ENCODE data around the gene DRC7. TPM values are rescaled to one million over a fixed set of nuclear protein-coding genes. Genes with fewer than 3 reads are reported as not detected.

Gene DRC7
- total RNA-seq (2022; extraction: Qiagen RNA extraction), result 0.07 to 0.21 TPM (median 0.08 TPM) in 4 of 5 replicates, not detected in the other

DNA sequence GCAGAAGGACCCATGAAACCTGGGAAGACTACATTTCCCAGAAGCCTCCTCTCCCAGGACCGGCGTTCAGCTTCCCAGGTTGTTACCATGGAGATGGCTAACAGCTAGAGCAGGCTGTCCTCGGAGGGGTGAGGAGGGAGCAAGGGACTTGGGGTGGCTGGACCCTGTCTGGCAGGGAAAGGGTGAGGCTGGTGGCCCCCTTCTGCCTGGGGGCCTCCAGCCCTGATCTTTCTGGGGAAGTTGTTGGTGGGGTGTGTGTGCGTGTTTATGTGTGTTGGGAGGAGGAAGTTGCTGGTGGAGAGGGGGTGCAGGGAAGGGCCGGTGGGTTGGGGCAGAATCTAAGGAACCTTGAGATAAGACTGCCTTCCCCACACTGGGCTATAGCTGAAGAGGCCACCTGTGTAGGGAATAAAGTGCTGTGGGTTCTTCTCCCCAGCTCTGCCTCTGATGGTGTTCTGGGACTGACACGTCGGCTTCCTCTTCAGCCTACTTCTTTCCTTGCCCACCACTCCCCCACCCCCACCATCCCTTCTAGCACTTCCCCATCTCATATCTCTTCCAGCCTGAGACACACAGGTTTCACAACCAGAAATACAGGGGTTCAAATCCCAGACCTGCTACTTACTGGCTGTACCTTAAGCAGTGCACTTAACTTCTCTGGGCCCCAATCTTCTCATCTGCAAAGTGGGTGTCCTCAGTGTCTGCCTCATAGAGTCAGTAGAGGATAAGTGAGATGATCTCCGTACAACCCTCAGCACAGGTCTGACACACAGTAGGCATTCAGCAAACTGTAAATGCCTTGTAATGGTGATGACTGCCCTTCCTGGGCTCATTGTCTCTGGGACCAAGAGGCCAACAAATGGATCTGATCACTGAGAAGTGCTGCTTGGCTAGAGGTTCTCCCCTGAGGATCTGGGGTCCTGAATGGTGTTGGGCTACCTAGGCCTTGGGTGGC is at the start of gene DRC7:
Gene DRC7, plus strand, starts transcription at position 82 of the 955 bp plus-strand sequence. CDS start 3,144 bp downstream, outside the sequence.

DNA sequence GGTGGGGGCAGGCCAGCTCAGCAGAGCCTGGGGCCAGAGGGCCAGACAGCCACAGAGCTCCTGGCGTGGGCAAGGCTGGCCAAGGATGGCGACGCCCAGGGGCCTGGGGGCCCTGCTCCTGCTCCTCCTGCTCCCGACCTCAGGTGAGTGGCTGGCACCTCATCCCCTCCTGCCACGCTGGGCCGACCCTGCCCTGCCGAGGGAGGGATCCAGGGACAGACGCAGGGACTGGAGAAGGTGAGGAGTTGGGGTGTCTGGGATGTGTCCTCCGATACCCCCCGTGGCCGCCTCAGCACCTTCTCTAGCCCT is 26.4 kb upstream of the DRC7 start, which contains the start of gene ADGRG3:
Gene ADGRG3, plus strand, starts transcription at position 44 of the 309 bp plus-strand sequence. Its CDS starts 42 bp downstream, at position 86.

GRCh38 chr16:57735755-57736418 is 41.3 kb downstream of the DRC7 start, which contains the start of gene KATNB1:
Gene KATNB1, plus strand, starts transcription at chr16:57735770. Its CDS starts 1,474 bp downstream, at chr16:57737244.

Other genes with a start within 250 kb of the DRC7 start
- 70.7 to 96.2 TPM (median 72.4 TPM) in 5 replicates for gene CIAPIN1, start 247.4 kb upstream of the DRC7 start, total RNA-seq (2022; extraction: Qiagen RNA extraction)
- gene COQ9, start 247.3 kb upstream of the DRC7 start, total RNA-seq (2022; extraction: Qiagen RNA extraction), result 40.3 to 51.4 TPM (median 49.7 TPM) in 5 replicates
- 105 to 193 TPM (median 108 TPM) in 5 replicates for gene POLR2C, start 232.1 kb upstream of the DRC7 start, total RNA-seq (2022; extraction: Qiagen RNA extraction)
- gene DOK4, start 208.3 kb upstream of the DRC7 start, total RNA-seq (2022; extraction: Qiagen RNA extraction), result 29.0 to 38.7 TPM (median 36.9 TPM) in 5 replicates
- gene CCDC102A, start 158.2 kb upstream of the DRC7 start, total RNA-seq (2022; extraction: Qiagen RNA extraction), result 5.9 to 9.3 TPM (median 8.4 TPM) in 5 replicates
- gene ADGRG5, start 152.2 kb upstream of the DRC7 start, total RNA-seq (2022; extraction: Qiagen RNA extraction), result 0.03 to 0.07 TPM (median 0.06 TPM) in 5 replicates
- 148 to 205 TPM (median 174 TPM) in 5 replicates for gene ADGRG1, start 66.2 kb upstream of the DRC7 start, total RNA-seq (2022; extraction: Qiagen RNA extraction)
- gene ADGRG3, start 26.5 kb upstream of the DRC7 start, total RNA-seq (2022; extraction: Qiagen RNA extraction), result 0.44 to 0.69 TPM (median 0.66 TPM) in 5 replicates
- gene KATNB1, start 41.0 kb downstream of the DRC7 start, total RNA-seq (2022; extraction: Qiagen RNA extraction), result 15.1 to 20.1 TPM (median 17.3 TPM) in 5 replicates
- gene KIFC3, start 107.7 kb downstream of the DRC7 start, total RNA-seq (2022; extraction: Qiagen RNA extraction), result 111 to 139 TPM (median 132 TPM) in 5 replicates